Stimulated activated CD8-positive, alpha-beta memory T cell treated with anti-CD3 and anti-CD28 coated beads, Interleukin-2, amount 100 ng/mL, for 48 hours (primary cell): ENCODE results near the gene ESRRB.

ENCODE experiments used
- DNase-seq, 2 donors: peaks; one replicate each; pipeline ENCODE4 v3.0.0-alpha.2; 2020; ENCODE audit warnings: low read depth in 2 of 2

Gene ESRRB

GRCh38 chr14:76541594-76542219, 165.8 kb downstream of the ESRRB start:
- no peak for DNase-seq

GRCh38 chr14:76546426-76547221, 170.7 kb downstream of the ESRRB start:
- DNase-seq: peak in 1 of 2 donors; percentile 4

DNA sequence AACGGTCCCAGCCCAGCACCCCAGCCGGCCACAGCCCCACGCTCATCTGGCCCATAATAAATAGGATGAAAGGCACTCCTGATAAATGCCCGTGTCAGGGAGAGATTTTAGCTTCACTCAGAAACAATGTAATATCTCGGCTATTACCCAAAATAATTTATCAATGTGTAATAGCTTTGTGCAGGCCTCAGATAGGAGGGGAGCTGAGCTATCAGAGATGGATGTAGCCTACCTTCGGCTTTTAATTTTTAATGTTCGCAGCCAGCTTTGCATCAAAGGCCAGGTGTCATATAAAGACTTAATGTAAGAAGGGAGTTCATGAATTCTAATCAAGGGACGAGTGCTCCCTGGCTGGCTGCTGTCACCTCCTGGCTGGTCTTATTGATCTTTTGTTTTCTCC, 171.9 kb downstream of the ESRRB start:
- no peak for DNase-seq

DNA sequence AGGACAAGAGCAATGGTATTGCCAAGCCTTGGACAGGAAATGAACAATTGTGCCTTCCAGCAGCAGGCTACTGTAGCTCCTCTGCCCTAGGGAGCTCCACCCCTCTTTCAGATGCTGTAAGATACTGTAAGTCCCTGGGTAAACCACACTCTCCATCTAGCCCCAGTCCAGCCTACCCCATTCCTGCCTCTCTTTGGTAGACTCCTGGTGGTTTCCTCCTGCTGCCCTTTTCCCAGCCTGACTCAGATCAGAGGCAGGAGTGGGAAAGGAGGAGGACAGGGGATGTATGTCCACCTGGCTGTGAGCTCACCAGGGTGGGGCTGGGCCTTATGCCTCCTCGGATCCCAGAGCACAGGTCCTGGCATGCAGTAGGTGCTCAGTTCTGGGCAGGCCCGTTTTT, 174.6 kb downstream of the ESRRB start:
- DNase-seq: no peak

GRCh38 chr14:76551116-76551515, 175.2 kb downstream of the ESRRB start:
- DNase-seq: no peak
